ENCODE results near the gene FMN2. TPM values are rescaled to one million over a fixed set of nuclear protein-coding genes. Genes with fewer than 3 reads are reported as not detected.

Gene FMN2
- polyA plus RNA-seq, 4 donors, result 5.7 to 9.5 (median 8.1) TPM

GRCh38 chr1:240096974-240097373 is 5.3 kb downstream of the FMN2 start:
- no peak for DNase-seq (ENCODE audit: low read depth in 4 of 4, low spot score in 3 of 4)

GRCh38 chr1:240098534-240098933 is 6.9 kb downstream of the FMN2 start:
- no peak for DNase-seq (ENCODE audit: low read depth in 4 of 4, low spot score in 3 of 4)

GRCh38 chr1:240099329-240099728 is 7.6 kb downstream of the FMN2 start:
- no peak for DNase-seq (ENCODE audit: low read depth in 4 of 4, low spot score in 3 of 4)

GRCh38 chr1:240099748-240100147 is 8.1 kb downstream of the FMN2 start:
- DNase-seq (ENCODE audit: low read depth in 4 of 4, low spot score in 3 of 4), result no peak

GRCh38 chr1:240100371-240100934 is 8.8 kb downstream of the FMN2 start:
- no peak for DNase-seq (ENCODE audit: low read depth in 4 of 4, low spot score in 3 of 4)

- no peak for DNase-seq (ENCODE audit: low read depth in 4 of 4, low spot score in 3 of 4)
These were observed 9.6 kb downstream of the FMN2 start for GRCh38 chr1:240101306-240101705.

GRCh38 chr1:240101737-240102136 is 10.1 kb downstream of the FMN2 start:
- DNase-seq (ENCODE audit: low read depth in 4 of 4, low spot score in 3 of 4), result no peak

- DNase-seq (ENCODE audit: low read depth in 4 of 4, low spot score in 3 of 4), result no peak
These were observed 13.0 kb downstream of the FMN2 start for GRCh38 chr1:240104672-240105071.

- no peak for DNase-seq (ENCODE audit: low read depth in 4 of 4, low spot score in 3 of 4)
These were observed 15.5 kb downstream of the FMN2 start for GRCh38 chr1:240107058-240107684.

GRCh38 chr1:240109130-240109529 is 17.4 kb downstream of the FMN2 start:
- DNase-seq (ENCODE audit: low read depth in 4 of 4, low spot score in 3 of 4), result no peak

- DNase-seq (ENCODE audit: low read depth in 4 of 4, low spot score in 3 of 4), result no peak
These were observed 18.4 kb downstream of the FMN2 start for GRCh38 chr1:240109920-240110636.

- DNase-seq (ENCODE audit: low read depth in 4 of 4, low spot score in 3 of 4), result no peak
These were observed 19.9 kb downstream of the FMN2 start for GRCh38 chr1:240111558-240111957.

GRCh38 chr1:240114222-240114621 is 22.5 kb downstream of the FMN2 start:
- no peak for DNase-seq (ENCODE audit: low read depth in 4 of 4, low spot score in 3 of 4)

- DNase-seq (ENCODE audit: low read depth in 4 of 4, low spot score in 3 of 4), result no peak
These were observed 24.1 kb downstream of the FMN2 start for GRCh38 chr1:240115831-240116230.

- DNase-seq (ENCODE audit: low read depth in 4 of 4, low spot score in 3 of 4), result no peak
These were observed 25.4 kb downstream of the FMN2 start for GRCh38 chr1:240116831-240117769.

- DNase-seq (ENCODE audit: low read depth in 4 of 4, low spot score in 3 of 4), result no peak
These were observed 26.2 kb downstream of the FMN2 start for GRCh38 chr1:240117930-240118329.

GRCh38 chr1:240122639-240123613 is 31.2 kb downstream of the FMN2 start:
- DNase-seq (ENCODE audit: low read depth in 4 of 4, low spot score in 3 of 4), result peak; percentile 12 to 49 (median 36)

- DNase-seq (ENCODE audit: low read depth in 4 of 4, low spot score in 3 of 4), result no peak
These were observed 35.1 kb downstream of the FMN2 start for GRCh38 chr1:240126821-240127220.

GRCh38 chr1:240128366-240128765 is 36.7 kb downstream of the FMN2 start:
- DNase-seq (ENCODE audit: low read depth in 4 of 4, low spot score in 3 of 4), result no peak

GRCh38 chr1:240134113-240134512 is 42.4 kb downstream of the FMN2 start:
- no peak for DNase-seq (ENCODE audit: low read depth in 4 of 4, low spot score in 3 of 4)

Measured in left renal pelvis (tissue), 4 donors.